ENCODE results near the gene CDH4. TPM values are rescaled to one million over a fixed set of nuclear protein-coding genes. Genes with fewer than 3 reads are reported as not detected.

The CDH4 gene
- total RNA-seq, 1 donor from 2014 or later = not detected

DNA sequence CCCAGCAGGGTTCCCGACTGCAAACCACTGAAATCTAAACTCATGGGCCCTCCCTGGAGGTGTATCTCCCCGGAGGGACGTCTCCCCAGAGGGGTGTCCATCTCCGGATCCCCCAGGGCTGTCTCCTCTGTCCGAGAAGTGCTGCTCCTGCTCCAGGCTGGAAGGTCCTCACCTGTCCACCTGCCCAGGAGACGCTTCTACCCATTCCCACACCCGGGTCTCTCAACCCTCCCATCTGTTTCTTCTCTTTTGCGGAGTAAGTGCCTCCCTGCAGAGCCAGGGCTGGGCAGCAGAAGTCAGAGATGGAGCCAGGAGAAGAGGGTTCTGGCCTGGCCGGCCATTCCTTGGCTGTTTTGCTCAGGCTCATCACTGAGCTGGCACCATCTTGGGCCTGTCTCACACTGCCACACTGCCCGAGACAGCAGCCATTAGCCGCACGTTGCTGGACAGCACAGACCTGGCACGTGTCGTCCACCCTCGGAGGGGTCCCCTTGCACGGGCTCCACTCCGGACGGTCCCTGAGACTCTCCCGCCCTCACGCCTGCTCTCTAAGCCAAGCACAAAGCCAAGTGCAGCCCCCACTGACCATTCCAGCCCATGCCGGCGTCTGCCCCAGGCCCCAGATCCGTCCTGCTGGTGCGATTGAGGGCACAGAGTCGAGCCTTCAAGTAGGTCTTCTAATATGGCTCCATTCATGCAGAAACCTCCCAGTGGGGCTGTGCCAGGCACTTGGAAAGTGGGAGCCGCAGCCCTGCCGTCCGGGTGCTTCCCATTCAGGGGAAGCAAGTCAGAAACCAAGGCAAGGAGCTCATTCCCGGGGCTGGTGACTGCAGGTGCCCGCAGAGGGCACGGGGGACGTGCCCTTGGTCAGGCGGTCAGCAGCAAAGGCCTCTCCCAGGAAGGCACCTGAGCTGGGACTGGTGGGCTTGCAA lies 445.9 kb downstream of the CDH4 start:
- intact Hi-C loops (cut with DNase I) = no loop called here
- no peak overlapping the region for H3K27ac ChIP-seq
- no peak for DNase-seq (ENCODE audit: low spot score in 2 of 2)
- TF ChIP-seq, protein P1, sequence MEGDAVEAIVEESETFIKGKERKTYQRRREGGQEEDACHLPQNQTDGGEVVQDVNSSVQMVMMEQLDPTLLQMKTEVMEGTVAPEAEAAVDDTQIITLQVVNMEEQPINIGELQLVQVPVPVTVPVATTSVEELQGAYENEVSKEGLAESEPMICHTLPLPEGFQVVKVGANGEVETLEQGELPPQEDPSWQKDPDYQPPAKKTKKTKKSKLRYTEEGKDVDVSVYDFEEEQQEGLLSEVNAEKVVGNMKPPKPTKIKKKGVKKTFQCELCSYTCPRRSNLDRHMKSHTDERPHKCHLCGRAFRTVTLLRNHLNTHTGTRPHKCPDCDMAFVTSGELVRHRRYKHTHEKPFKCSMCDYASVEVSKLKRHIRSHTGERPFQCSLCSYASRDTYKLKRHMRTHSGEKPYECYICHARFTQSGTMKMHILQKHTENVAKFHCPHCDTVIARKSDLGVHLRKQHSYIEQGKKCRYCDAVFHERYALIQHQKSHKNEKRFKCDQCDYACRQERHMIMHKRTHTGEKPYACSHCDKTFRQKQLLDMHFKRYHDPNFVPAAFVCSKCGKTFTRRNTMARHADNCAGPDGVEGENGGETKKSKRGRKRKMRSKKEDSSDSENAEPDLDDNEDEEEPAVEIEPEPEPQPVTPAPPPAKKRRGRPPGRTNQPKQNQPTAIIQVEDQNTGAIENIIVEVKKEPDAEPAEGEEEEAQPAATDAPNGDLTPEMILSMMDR (IDR thresholded peaks at IDR 0.05) = no peak
- H3K4me3 ChIP-seq = no peak overlapping the region
- no peaks in the 10 kb centered on the region for H3K4me1 ChIP-seq
- no peaks in the 10 kb centered on the region for H3K9me3 ChIP-seq
- no peaks in the 10 kb centered on the region for H3K27me3 ChIP-seq
- no peaks in the 10 kb centered on the region for H3K36me3 ChIP-seq

- Histone ChIP-seq H3K27ac (no peak overlapping the region), H3K27me3 (no peaks in the 10 kb centered on the region), H3K4me3 (no peak overlapping the region), H3K4me1 (no peaks in the 10 kb centered on the region), H3K36me3 (no peaks in the 10 kb centered on the region), H3K9me3 (no peaks in the 10 kb centered on the region)
- no peak for DNase-seq (ENCODE audit: low spot score in 2 of 2)
- TF ChIP-seq, protein P1 (IDR thresholded peaks at IDR 0.05) = no peak
- intact Hi-C loops (cut with DNase I) = no loop called here
Measured at GRCh38 chr20:61698598-61699494, 446.8 kb downstream of the CDH4 start.

GRCh38 chr20:61699495-61700374 lies 447.7 kb downstream of the CDH4 start:
- Histone ChIP-seq H3K4me1 (no peaks in the 10 kb centered on the region), H3K36me3 (no peaks in the 10 kb centered on the region), H3K9me3 (no peaks in the 10 kb centered on the region), H3K4me3 (no peak overlapping the region), H3K27me3 (no peaks in the 10 kb centered on the region), H3K27ac (no peak overlapping the region)
- DNase-seq (ENCODE audit: low spot score in 2 of 2) = no peak
- TF ChIP-seq, protein P1 (IDR thresholded peaks at IDR 0.05) = no peak
- intact Hi-C loops (cut with DNase I) = no loop called here

- TF ChIP-seq, protein P1 (IDR thresholded peaks at IDR 0.05) = no peak
- no peaks in the 10 kb centered on the region for H3K9me3 ChIP-seq
- H3K27ac ChIP-seq = no peak overlapping the region
- no peak overlapping the region for H3K4me3 ChIP-seq
- intact Hi-C loops (cut with DNase I) = no loop called here
- no peaks in the 10 kb centered on the region for H3K27me3 ChIP-seq
- no peak for DNase-seq (ENCODE audit: low spot score in 2 of 2)
- H3K4me1 ChIP-seq = no peaks in the 10 kb centered on the region
- no peaks in the 10 kb centered on the region for H3K36me3 ChIP-seq
Measured at GRCh38 chr20:61700595-61701140, 448.6 kb downstream of the CDH4 start.

DNA sequence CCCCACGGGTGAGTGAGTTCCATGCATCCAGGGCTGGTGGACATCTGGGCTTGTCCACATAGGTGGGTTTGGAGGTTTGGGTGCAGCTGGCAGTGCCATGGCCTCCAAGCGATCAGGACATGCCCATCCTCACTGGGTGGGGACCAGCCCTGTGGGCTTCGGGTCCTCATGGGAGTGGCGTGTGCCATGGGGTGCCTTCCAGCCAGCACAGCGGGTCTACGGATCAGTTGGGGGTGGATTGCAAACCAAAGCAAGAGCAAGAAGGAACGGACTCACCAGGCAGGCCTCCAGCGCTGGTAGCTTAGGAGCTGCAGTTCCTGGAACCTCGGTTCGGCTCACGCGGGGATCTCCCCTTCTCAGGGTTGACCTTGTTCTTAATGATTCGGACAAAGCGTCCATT lies 449.3 kb downstream of the CDH4 start:
- intact Hi-C loops (cut with DNase I) = no loop called here
- no peak for DNase-seq (ENCODE audit: low spot score in 2 of 2)
- no peaks in the 10 kb centered on the region for H3K36me3 ChIP-seq
- H3K27ac ChIP-seq = no peak overlapping the region
- H3K9me3 ChIP-seq = no peaks in the 10 kb centered on the region
- H3K4me1 ChIP-seq = no peaks in the 10 kb centered on the region
- TF ChIP-seq, protein P1 (IDR thresholded peaks at IDR 0.05) = no peak
- H3K27me3 ChIP-seq = no peaks in the 10 kb centered on the region
- no peak overlapping the region for H3K4me3 ChIP-seq
